GM23338 (cell line): ENCODE results near the gene GSG1. TPM values are rescaled to one million over a fixed set of nuclear protein-coding genes. Genes with fewer than 3 reads are reported as not detected.

ENCODE experiments used
- ATAC-seq: fragments of 200-7000 bp; cut with Tn5 transposase; 3 replicates; pipeline ENCODE4 v1.9.1; 2020
- DNase-seq: peaks from one replicate; pipeline ENCODE4 v3.0.0-alpha.2; 2015; ENCODE audit warnings: low spot score
- H2AFZ ChIP-seq: fragments of 200-600 bp; sonication (generic); 2 replicates; pipeline ENCODE4 v1.8.0; 2016; ENCODE audit warnings: antibody characterized with exemption, mild to moderate bottlenecking, moderate library complexity
- H3F3A ChIP-seq: fragments of 200-600 bp; sonication (generic); replicated peaks from 2 replicates; pipeline ENCODE4 v1.8.0; 2017; ENCODE audit warnings: antibody characterized with exemption, mixed run types, low read depth
- H3K27ac ChIP-seq: fragments of 200-600 bp; sonication (generic); 2 replicates; pipeline ENCODE4 v1.6.1; 2016; ENCODE audit warnings: low read depth
- H3K27me3 ChIP-seq: fragments of 200-600 bp; sonication (generic); 2 replicates; pipeline ENCODE4 v1.8.0; 2016; ENCODE audit warnings: mild to moderate bottlenecking, mixed run types, moderate library complexity; ENCODE audit not compliant: insufficient read depth
- H3K36me3 ChIP-seq: fragments of 200-600 bp; sonication (generic); 2 replicates; pipeline ENCODE4 v1.8.0; 2016; ENCODE audit warnings: mild to moderate bottlenecking; ENCODE audit not compliant: insufficient read depth
- H3K4me1 ChIP-seq: fragments of 200-600 bp; sonication (generic); 2 replicates; pipeline ENCODE4 v1.8.0; 2016; ENCODE audit warnings: mild to moderate bottlenecking, moderate library complexity; ENCODE audit not compliant: insufficient read depth
- H3K4me2 ChIP-seq: fragments of 200-600 bp; sonication (generic); 2 replicates; pipeline ENCODE4 v1.7.1; 2017; ENCODE audit warnings: mixed run types
- H3K4me3 ChIP-seq: fragments of 200-600 bp; sonication (generic); 2 replicates; pipeline ENCODE4 v1.6.1; 2016; ENCODE audit warnings: mixed run types
- H3K79me2 ChIP-seq: fragments of 200-600 bp; sonication (generic); replicated peaks from 2 replicates; pipeline ENCODE4 v1.8.0; 2017; ENCODE audit warnings: mild to moderate bottlenecking; ENCODE audit not compliant: insufficient read depth
- H3K9me2 ChIP-seq: fragments of 200-600 bp; sonication (generic); 2 replicates; pipeline ENCODE4 v1.8.0; 2017; ENCODE audit not compliant: insufficient read depth
- H4K20me1 ChIP-seq: fragments of 200-600 bp; sonication (generic); replicated peaks from 2 replicates; pipeline ENCODE4 v1.8.0; 2017; ENCODE audit warnings: mild to moderate bottlenecking; ENCODE audit not compliant: insufficient read depth
- H3K27ac Mint-ChIP-seq: 2 replicates; pipeline ENCODE4 v1.8.0; 2020; ENCODE audit warnings: inconsistent platforms, mild to moderate bottlenecking, moderate library complexity, mixed read lengths
- H3K27me3 Mint-ChIP-seq: 3 replicates; pipeline ENCODE4 v1.8.0; 2022; ENCODE audit warnings: low read depth, mild to moderate bottlenecking, moderate library complexity, mixed read lengths, inconsistent platforms; ENCODE audit not compliant: insufficient read depth, poor library complexity
- H3K36me3 Mint-ChIP-seq: 3 replicates; pipeline ENCODE4 v1.8.0; 2021; ENCODE audit warnings: low read depth, mild to moderate bottlenecking, inconsistent platforms, moderate library complexity, mixed read lengths
- H3K4me1 Mint-ChIP-seq: 3 replicates; pipeline ENCODE4 v1.8.0; 2020; ENCODE audit warnings: mild to moderate bottlenecking, inconsistent platforms, mixed read lengths
- H3K4me3 Mint-ChIP-seq: 3 replicates; pipeline ENCODE4 v1.8.0; 2021; ENCODE audit warnings: moderate library complexity, mild to moderate bottlenecking, inconsistent platforms, mixed read lengths
- H3K9me3 Mint-ChIP-seq: 3 replicates; pipeline ENCODE4 v1.8.0; 2020; ENCODE audit warnings: moderate library complexity, mild to moderate bottlenecking, inconsistent platforms, mixed read lengths
- CREB1 ChIP-seq: fragments of 250-450 bp; sonication (Bioruptor Pico); IDR thresholded peaks from 2 replicates; pipeline ENCODE4 v1.5.0; 2020; ENCODE audit warnings: low read depth, mild to moderate bottlenecking, moderate library complexity
- ETS1 ChIP-seq: IDR thresholded peaks from 2 replicates; pipeline ENCODE4 v1.6.1; 2016; ENCODE audit warnings: antibody characterized with exemption
- EZH2 ChIP-seq: fragments of 200-600 bp; sonication (generic); IDR thresholded peaks from one replicate; pipeline ENCODE4 v1.8.0; 2017; ENCODE audit warnings: antibody characterized with exemption, mild to moderate bottlenecking, low read depth; ENCODE audit not compliant: unreplicated experiment
- EZH2phosphoT487 ChIP-seq: fragments of 200-600 bp; sonication (generic); IDR thresholded peaks from one replicate; pipeline ENCODE4 v1.8.1; 2018; ENCODE audit warnings: antibody characterized with exemption; ENCODE audit not compliant: unreplicated experiment
- JUNB ChIP-seq: IDR thresholded peaks from one replicate; pipeline ENCODE4 v1.6.1; 2016; ENCODE audit warnings: antibody characterized with exemption; ENCODE audit not compliant: unreplicated experiment
- NANOG ChIP-seq: IDR thresholded peaks from 2 replicates; pipeline ENCODE4 v1.6.1; 2016; ENCODE audit warnings: antibody characterized with exemption, borderline replicate concordance
- POLR2AphosphoS5 ChIP-seq: IDR thresholded peaks from 2 replicates; pipeline ENCODE4 v1.6.1; 2016; ENCODE audit warnings: antibody characterized with exemption, low read depth
- REST ChIP-seq: IDR thresholded peaks from one replicate; pipeline ENCODE4 v1.6.1; 2018; ENCODE audit warnings: antibody characterized with exemption; ENCODE audit not compliant: unreplicated experiment
- STAT1 ChIP-seq: IDR thresholded peaks from one replicate; pipeline ENCODE4 v1.6.1; 2016; ENCODE audit warnings: antibody characterized with exemption; ENCODE audit not compliant: unreplicated experiment
- ZNF114 ChIP-seq: fragments of 250-450 bp; sonication (Bioruptor Pico); IDR thresholded peaks from 2 replicates; pipeline ENCODE4 v1.5.0; 2020; ENCODE audit warnings: mild to moderate bottlenecking, moderate library complexity
- ZNF331 ChIP-seq: fragments of 250-450 bp; sonication (Bioruptor Pico); IDR thresholded peaks from 2 replicates; pipeline ENCODE4 v1.5.0; 2020; ENCODE audit warnings: low read depth, mild to moderate bottlenecking, moderate library complexity
- ZNF462 ChIP-seq: fragments of 250-450 bp; sonication (Bioruptor Pico); IDR thresholded peaks from 2 replicates; pipeline ENCODE4 v1.5.0; 2020; ENCODE audit warnings: mild to moderate bottlenecking, moderate library complexity
- polyA plus RNA-seq: library from polyadenylated mRNA; unstranded; fragments of >200 nt; fragmentation: Nextera tagmentation; extraction: Ambion mirVana; gene quantifications from 2 replicates; pipeline ENCODE4 v1.2.1, GENCODE V29; 2016
- total RNA-seq: library from RNA; depleted of rRNA; stranded (reverse); fragments of >200 nt; shearing (Covaris generic); gene quantifications from 2 replicates; pipeline ENCODE4 v1.2.3, GENCODE V29; 2014
- TF ChIP-seq, protein P1 (sequence below), 2 experiments: fragments of 200-600 bp in 1 of 2; sonication (generic) in 1 of 2; conservative IDR thresholded peaks; 2 replicates each; pipeline versions ENCODE4 v1.5.1 to v1.6.1; 2016 to 2017; ENCODE audit warnings: antibody characterized with exemption in 2 of 2, low read depth in 2 of 2, mild to moderate bottlenecking in 2 of 2, moderate library complexity in 1 of 2

Gene GSG1
- total and polyA plus RNA-seq, 2 experiments from 2014 or later = 0.17 to 0.63 TPM

DNA sequence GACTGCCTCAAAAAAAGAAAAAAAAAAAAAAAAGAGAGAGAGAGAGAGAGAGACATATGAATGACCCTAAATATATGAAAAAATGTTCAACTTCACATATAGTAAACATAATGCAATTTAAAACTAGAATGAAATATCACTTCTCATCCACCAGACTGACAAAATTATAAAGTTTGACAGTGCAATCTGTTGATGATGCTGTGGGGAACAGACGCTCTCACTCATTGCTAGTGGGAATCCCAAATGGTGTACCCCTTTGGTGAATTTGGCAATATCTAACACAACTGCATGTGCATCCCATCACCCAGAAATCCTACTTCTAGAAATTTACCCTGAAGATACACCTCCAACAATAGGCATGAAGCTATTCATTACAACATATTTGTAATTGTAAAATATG is 2.3 kb upstream of the GSG1 start:
- Histone ChIP-seq H3K4me3 (no peak overlapping the region), H4K20me1 (no peaks in the 10 kb centered on the region), H3K9me2 (no peaks in the 10 kb centered on the region; the same call in 1 of the 2 replicates), H2AFZ (no peak overlapping the region), H3K4me2 (no peak overlapping the region), H3K4me1 (peaks cover 16% of the 10 kb centered on the region), H3K27me3 (no peaks in the 10 kb centered on the region), H3K36me3 (no peaks in the 10 kb centered on the region), H3K79me2 (no peaks in the 10 kb centered on the region), H3F3A (peaks cover 8% of the 10 kb centered on the region; the same call in 1 of the 2 replicates), H3K27ac (no peak overlapping the region)
- Mint-ChIP-seq H3K27me3 (peaks cover 2% of the 10 kb centered on the region), H3K36me3 (peaks cover 6% of the 10 kb centered on the region; the same call in 2 of the 3 replicates), H3K4me3 (no peak overlapping the region), H3K4me1 (peaks cover 16% of the 10 kb centered on the region), H3K9me3 (peaks cover 8% of the 10 kb centered on the region; the same call in 2 of the 3 replicates), H3K27ac (no peak overlapping the region)
- no peak for DNase-seq
- no peak for ATAC-seq
- TF ChIP-seq EZH2phosphoT487 (no peak), JUNB (no peak), EZH2 (no peak), REST (no peak), CREB1 (CRISPR knock-in tag) (no peak), ETS1 (no peak), ZNF331 (CRISPR knock-in tag) (no peak), ZNF462 (CRISPR knock-in tag) (no peak), STAT1 (no peak), ZNF114 (CRISPR knock-in tag) (no peak), NANOG (no peak), POLR2AphosphoS5 (no peak)
- TF ChIP-seq, protein P1, sequence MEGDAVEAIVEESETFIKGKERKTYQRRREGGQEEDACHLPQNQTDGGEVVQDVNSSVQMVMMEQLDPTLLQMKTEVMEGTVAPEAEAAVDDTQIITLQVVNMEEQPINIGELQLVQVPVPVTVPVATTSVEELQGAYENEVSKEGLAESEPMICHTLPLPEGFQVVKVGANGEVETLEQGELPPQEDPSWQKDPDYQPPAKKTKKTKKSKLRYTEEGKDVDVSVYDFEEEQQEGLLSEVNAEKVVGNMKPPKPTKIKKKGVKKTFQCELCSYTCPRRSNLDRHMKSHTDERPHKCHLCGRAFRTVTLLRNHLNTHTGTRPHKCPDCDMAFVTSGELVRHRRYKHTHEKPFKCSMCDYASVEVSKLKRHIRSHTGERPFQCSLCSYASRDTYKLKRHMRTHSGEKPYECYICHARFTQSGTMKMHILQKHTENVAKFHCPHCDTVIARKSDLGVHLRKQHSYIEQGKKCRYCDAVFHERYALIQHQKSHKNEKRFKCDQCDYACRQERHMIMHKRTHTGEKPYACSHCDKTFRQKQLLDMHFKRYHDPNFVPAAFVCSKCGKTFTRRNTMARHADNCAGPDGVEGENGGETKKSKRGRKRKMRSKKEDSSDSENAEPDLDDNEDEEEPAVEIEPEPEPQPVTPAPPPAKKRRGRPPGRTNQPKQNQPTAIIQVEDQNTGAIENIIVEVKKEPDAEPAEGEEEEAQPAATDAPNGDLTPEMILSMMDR (conservative IDR thresholded peaks at IDR 0.05; ENCODE audit: low read depth in 2 of 2) = no peak
